ENCODE results near the gene HHIPL1.

The HHIPL1 gene

DNA sequence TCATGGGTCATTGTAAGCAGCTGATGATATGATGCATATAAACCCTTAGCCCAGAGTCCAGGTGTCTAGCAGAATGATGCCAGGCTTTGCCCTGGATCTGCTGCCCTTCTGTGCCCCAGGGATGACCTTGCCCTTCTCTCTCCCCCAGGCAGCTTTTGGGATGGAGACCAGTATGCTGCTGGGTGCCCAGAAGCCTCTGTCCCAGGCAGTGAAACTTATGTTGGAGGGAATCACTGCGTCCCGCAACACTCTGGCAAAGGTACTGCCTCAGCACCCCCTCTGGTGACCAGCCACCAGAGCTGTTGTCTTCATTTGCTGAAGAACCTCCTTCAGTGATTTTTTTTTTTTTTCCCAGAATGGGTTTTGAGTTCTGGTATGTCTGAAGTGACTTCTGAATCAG lies 62.5 kb downstream of the HHIPL1 start:
- peaks cover 2% of the 10 kb centered on the region for H3K27me3 ChIP-seq (replicated peaks)
- in situ Hi-C loops (cut with HindIII; ENCODE audit: low pct_ligation_motif_present, low sequenced_read_pairs) = loop anchor here (25.0 kb wide), 1 partner anchor 180 kb away; no protein-coding TSS in a partner anchor
- no peak overlapping the region for H3K27ac ChIP-seq
- TF ChIP-seq CTCF (IDR thresholded peaks at IDR 0.05; ENCODE audit: low read depth, low read length, missing control alignments) = no peak
- no peak for DNase-seq
- H3K4me3 ChIP-seq (ENCODE audit: low read depth, low read length) = no peak overlapping the region
- H3K36me3 ChIP-seq (replicated peaks) = no peaks in the 10 kb centered on the region

GRCh38 chr14:99707921-99708320 lies 63.0 kb downstream of the HHIPL1 start:
- in situ Hi-C loops (cut with HindIII; ENCODE audit: low pct_ligation_motif_present, low sequenced_read_pairs) = loop anchor here (25.0 kb wide), 1 partner anchor 179 kb away; no protein-coding TSS in a partner anchor
- H3K36me3 ChIP-seq (replicated peaks) = no peaks in the 10 kb centered on the region
- DNase-seq = no peak
- H3K4me3 ChIP-seq (ENCODE audit: low read depth, low read length) = no peak overlapping the region
- H3K27me3 ChIP-seq (replicated peaks) = peaks cover 2% of the 10 kb centered on the region
- no peak for TF ChIP-seq CTCF (IDR thresholded peaks at IDR 0.05; ENCODE audit: low read depth, low read length, missing control alignments)
- H3K27ac ChIP-seq = no peak overlapping the region

GRCh38 chr14:99708449-99708848 lies 63.5 kb downstream of the HHIPL1 start:
- in situ Hi-C loops (cut with HindIII; ENCODE audit: low pct_ligation_motif_present, low sequenced_read_pairs) = loop anchor here (25.0 kb wide), 1 partner anchor 179 kb away; no protein-coding TSS in a partner anchor
- H3K27ac ChIP-seq = no peak overlapping the region
- TF ChIP-seq CTCF (IDR thresholded peaks at IDR 0.05; ENCODE audit: low read depth, low read length, missing control alignments) = no peak
- DNase-seq = no peak
- peaks cover 2% of the 10 kb centered on the region for H3K27me3 ChIP-seq (replicated peaks)
- H3K36me3 ChIP-seq (replicated peaks) = no peaks in the 10 kb centered on the region
- H3K4me3 ChIP-seq (ENCODE audit: low read depth, low read length) = no peak overlapping the region

GRCh38 chr14:99713972-99714371 lies 69.0 kb downstream of the HHIPL1 start:
- H3K27me3 ChIP-seq (replicated peaks) = peaks cover 2% of the 10 kb centered on the region

GRCh38 chr14:99715266-99716000 lies 70.5 kb downstream of the HHIPL1 start:
- DNase-seq = no peak
- in situ Hi-C loops (cut with HindIII; ENCODE audit: low pct_ligation_motif_present, low sequenced_read_pairs) = loop anchor here (25.0 kb wide), 1 partner anchor 172 kb away; no protein-coding TSS in a partner anchor
- no peaks in the 10 kb centered on the region for H3K27me3 ChIP-seq (replicated peaks)
- no peak overlapping the region for H3K4me3 ChIP-seq (ENCODE audit: low read depth, low read length)
- no peak for TF ChIP-seq CTCF (IDR thresholded peaks at IDR 0.05; ENCODE audit: low read depth, low read length, missing control alignments)
- no peak overlapping the region for H3K27ac ChIP-seq
- no peaks in the 10 kb centered on the region for H3K36me3 ChIP-seq (replicated peaks)

More at GRCh38 chr14:99713972-99714371, 69.0 kb downstream of the HHIPL1 start:
- Histone ChIP-seq H3K4me3 (ENCODE audit: low read depth, low read length) (no peak overlapping the region), H3K27ac (no peak overlapping the region), H3K36me3 (replicated peaks) (no peaks in the 10 kb centered on the region)
- DNase-seq = no peak
- TF ChIP-seq CTCF (IDR thresholded peaks at IDR 0.05; ENCODE audit: low read depth, low read length, missing control alignments) = no peak
- in situ Hi-C loops (cut with HindIII; ENCODE audit: low pct_ligation_motif_present, low sequenced_read_pairs) = loop anchor here (25.0 kb wide), 1 partner anchor 173 kb away; no protein-coding TSS in a partner anchor
